Urinary bladder (tissue), 4 donors: ENCODE results near the gene ASB3. TPM values are rescaled to one million over a fixed set of nuclear protein-coding genes. Genes with fewer than 3 reads are reported as not detected.
"Not testable (repeated sequence)": the region's sequence is repeated elsewhere in the genome, so short reads cannot be mapped to it uniquely, and the experiment has no call there.

ENCODE experiments used
- DNase-seq: peaks from one replicate; pipeline ENCODE4 v3.0.0-alpha.2; 2015; ENCODE audit errors: extremely low spot score
- H3K27ac ChIP-seq: one replicate; pipeline ENCODE4 v1.5.1; 2013; ENCODE audit warnings: low read depth, mild to moderate bottlenecking, moderate library complexity
- H3K36me3 ChIP-seq: one replicate; pipeline ENCODE4 v1.6.1; 2013; ENCODE audit warnings: mild to moderate bottlenecking, moderate library complexity; ENCODE audit not compliant: insufficient read depth
- H3K4me1 ChIP-seq: one replicate; pipeline ENCODE4 v1.6.1; 2013; ENCODE audit warnings: mild to moderate bottlenecking, moderate library complexity; ENCODE audit not compliant: insufficient read depth
- H3K4me3 ChIP-seq: one replicate; pipeline ENCODE4 v1.5.1; 2013; ENCODE audit warnings: low read depth, low read length
- WGBS: extraction: QIAGEN DNeasy Blood & Tissue Kit; methylation state at CpG from one replicate; pipeline ENCODE4 v1.1.7; 2013; 5-methylcytosine and 5-hydroxymethylcytosine counted together
- polyA plus RNA-seq: library from polyadenylated mRNA; stranded (reverse); fragments of 200-250 nt; gene quantifications from one replicate; pipeline ENCODE4 v1.2.3, GENCODE V29; 2013
- total RNA-seq: library from RNA; depleted of rRNA; stranded (reverse); fragments of >200 nt; gene quantifications from one replicate; pipeline ENCODE4 v1.2.3, GENCODE V29; 2014
- donor health status: healthy with polysubstance abuse.
- donor health status: healthy.

ASB3 gene
- total and polyA plus RNA-seq, 2 donors, result 9.0 to 51.2 TPM

DNA sequence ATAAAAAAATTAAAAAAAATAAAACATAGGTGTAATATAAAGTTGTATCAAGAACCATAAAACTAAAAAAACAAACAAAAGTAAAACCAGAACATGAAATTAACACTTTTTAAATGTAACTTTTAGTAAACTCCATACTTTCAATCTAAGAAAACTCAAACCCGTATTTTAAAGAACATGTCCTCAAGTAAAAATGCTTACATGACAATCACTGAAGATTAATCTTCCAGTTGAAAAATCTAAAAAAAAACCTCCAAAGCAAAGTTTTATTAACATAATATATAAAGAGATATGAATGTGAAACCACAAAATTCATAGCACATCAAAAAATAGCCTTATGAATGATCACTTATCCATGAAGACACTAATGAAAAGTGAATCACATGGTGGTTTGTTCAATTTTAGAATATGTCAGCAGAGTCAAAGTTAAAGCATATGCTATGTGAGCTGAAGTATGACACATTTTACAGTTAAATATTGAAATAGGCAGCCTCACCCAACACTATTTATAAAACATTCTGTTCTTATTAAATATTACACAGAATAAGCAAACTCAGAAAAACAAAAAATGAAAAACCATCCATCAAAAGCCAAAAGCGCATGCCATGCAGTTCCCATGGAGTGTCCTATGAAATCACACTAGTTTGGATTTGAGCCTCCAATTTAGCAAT lies 42.2 kb downstream of the ASB3 start:
- DNase-seq, result no peak
- WGBS, result 94% methylated on average over 2 of the region's 2 CpGs
- Histone ChIP-seq H3K36me3 (no peaks in the 10 kb centered on the region), H3K4me3 (no peak overlapping the region), H3K4me1 (no peaks in the 10 kb centered on the region), H3K27ac (no peak overlapping the region)

DNA sequence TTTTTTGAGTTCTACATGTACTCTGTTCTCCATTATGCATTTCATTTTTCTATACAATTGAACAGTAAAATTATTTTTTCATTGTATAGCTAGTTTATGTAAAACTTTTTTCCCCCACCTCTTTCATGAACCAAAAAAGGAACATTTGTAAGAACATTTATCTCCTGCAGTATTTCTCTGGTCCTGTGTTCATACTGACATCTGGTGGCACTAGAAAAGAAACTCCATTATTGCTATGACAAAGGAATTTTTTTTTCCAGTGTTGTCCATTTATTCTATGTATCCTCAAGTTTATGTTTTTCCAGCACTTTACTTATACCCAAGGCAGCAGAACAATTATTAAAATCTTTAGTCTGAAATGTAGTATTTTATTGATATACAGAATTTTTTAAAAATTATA lies 46.6 kb downstream of the ASB3 start:
- Histone ChIP-seq H3K36me3 (no peaks in the 10 kb centered on the region), H3K4me3 (no peak overlapping the region), H3K4me1 (no peaks in the 10 kb centered on the region), H3K27ac (no peak overlapping the region)
- peak; percentile 2 for DNase-seq

DNA sequence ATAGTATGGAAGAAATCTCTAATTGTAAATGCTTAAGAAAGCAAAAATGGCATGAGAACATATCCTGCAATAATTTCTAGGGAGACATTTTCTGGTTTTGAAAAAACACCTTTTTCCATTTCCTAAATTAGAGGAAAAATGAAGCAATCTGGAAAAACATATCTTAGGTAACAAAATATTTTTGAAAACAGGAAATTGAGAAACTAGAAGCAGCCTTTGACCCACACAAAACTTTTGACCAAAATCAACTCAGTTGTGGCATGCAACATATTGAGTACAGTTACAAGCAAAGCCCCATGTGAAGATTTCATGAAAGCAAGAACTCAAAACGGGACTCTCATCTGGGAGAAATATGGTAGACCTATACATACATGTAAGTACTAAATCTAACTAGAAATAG lies 47.7 kb downstream of the ASB3 start:
- no peak for DNase-seq
- 89% methylated on average over 1 of the region's 1 CpG for WGBS
- Histone ChIP-seq H3K36me3 (no peaks in the 10 kb centered on the region), H3K4me3 (no peak overlapping the region), H3K4me1 (no peaks in the 10 kb centered on the region), H3K27ac (no peak overlapping the region)

- Histone ChIP-seq H3K4me3 (no peak overlapping the region), H3K4me1 (no peaks in the 10 kb centered on the region), H3K36me3 (no peaks in the 10 kb centered on the region), H3K27ac (no peak overlapping the region)
- 97% methylated on average over 5 of the region's 5 CpGs for WGBS
- DNase-seq, result no peak
Measured at GRCh38 chr2:53737091-53737490, 49.7 kb downstream of the ASB3 start.

GRCh38 chr2:53729143-53729762 lies 57.5 kb downstream of the ASB3 start:
- WGBS, result 78% methylated on average over 1 of the region's 1 CpG
- no peak for DNase-seq
- no peaks in the 10 kb centered on the region for H3K4me1 ChIP-seq
- H3K36me3 ChIP-seq, result no peaks in the 10 kb centered on the region
- H3K4me3 ChIP-seq, result no peak overlapping the region
- H3K27ac ChIP-seq, result no peak overlapping the region

DNA sequence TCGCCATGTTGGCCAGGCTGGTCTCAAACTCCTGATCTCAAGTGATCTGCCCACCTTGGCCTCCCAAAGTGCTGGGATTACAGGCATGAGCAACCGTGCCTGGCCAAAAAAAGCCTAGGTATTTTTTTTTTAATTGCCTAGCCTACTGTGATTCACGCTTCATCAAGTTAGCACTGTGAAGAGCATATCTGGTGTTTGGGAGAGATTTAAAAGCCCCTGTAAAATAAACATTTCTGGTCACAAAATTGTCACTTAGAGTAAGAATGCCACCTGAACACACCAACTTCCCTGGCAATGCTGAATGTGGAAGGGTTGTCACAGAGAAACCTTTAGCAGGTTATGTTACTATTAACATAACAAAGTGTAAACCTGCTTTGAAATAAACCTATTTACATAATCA lies 58.8 kb downstream of the ASB3 start:
- H3K27ac ChIP-seq, result no peak overlapping the region
- DNase-seq, result no peak
- no peak overlapping the region for H3K4me3 ChIP-seq
- H3K36me3 ChIP-seq, result no peaks in the 10 kb centered on the region
- WGBS, result 89% methylated on average over 3 of the region's 3 CpGs
- H3K4me1 ChIP-seq, result no peaks in the 10 kb centered on the region

- 93% methylated on average over 4 of the region's 4 CpGs for whole genome bisulfite sequencing
- no peak for DNase-seq
- Histone ChIP-seq H3K4me1 (no peaks in the 10 kb centered on the region), H3K27ac (no peak overlapping the region), H3K4me3 (no peak overlapping the region), H3K36me3 (no peaks in the 10 kb centered on the region)
Measured at GRCh38 chr2:53725662-53726061, 61.1 kb downstream of the ASB3 start.

- DNase-seq, result no peak
- WGBS, result 95% methylated on average over 2 of the region's 2 CpGs
Measured at GRCh38 chr2:53724536-53724935, 62.2 kb downstream of the ASB3 start.

DNA sequence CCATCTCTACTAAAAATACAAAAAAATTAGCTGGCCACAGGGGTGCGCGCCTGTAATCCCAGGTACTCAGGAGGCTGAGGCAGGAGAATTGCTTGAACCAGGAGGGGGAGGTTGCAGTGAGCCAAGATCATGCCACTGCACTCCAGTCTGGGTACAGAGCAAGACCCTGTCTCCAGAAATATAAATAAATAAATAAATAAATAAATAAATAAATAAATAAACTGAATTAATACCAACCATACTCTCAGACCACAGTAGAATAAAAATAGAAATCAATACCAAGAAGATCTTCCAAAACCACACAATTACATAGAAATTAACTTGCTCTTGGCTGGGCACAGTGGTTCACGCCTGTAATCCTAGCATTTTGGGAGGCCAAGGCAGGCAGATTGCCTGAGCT lies 65.8 kb downstream of the ASB3 start:
- not testable (repeated sequence) for H3K4me3 ChIP-seq, DNase-seq, H3K27ac ChIP-seq, H3K36me3 ChIP-seq, H3K4me1 ChIP-seq
- 99% methylated on average over 3 of the region's 3 CpGs for WGBS

More at GRCh38 chr2:53724536-53724935, 62.2 kb downstream of the ASB3 start:
- Histone ChIP-seq H3K4me3 (no peak overlapping the region), H3K36me3 (no peaks in the 10 kb centered on the region), H3K27ac (no peak overlapping the region), H3K4me1 (no peaks in the 10 kb centered on the region)

GRCh38 chr2:53715568-53715967 lies 71.2 kb downstream of the ASB3 start:
- Histone ChIP-seq H3K4me3 (no peak overlapping the region), H3K4me1 (no peaks in the 10 kb centered on the region), H3K36me3 (no peaks in the 10 kb centered on the region), H3K27ac (no peak overlapping the region)
- DNase-seq, result no peak

GRCh38 chr2:53711271-53711780 lies 75.4 kb downstream of the ASB3 start:
- H3K27ac ChIP-seq, result no peak overlapping the region
- WGBS, result 97% methylated on average over 7 of the region's 7 CpGs
- no peak overlapping the region for H3K4me3 ChIP-seq
- no peaks in the 10 kb centered on the region for H3K4me1 ChIP-seq
- no peaks in the 10 kb centered on the region for H3K36me3 ChIP-seq
- DNase-seq, result no peak

- Histone ChIP-seq H3K27ac (no peak overlapping the region), H3K36me3 (no peaks in the 10 kb centered on the region), H3K4me1 (no peaks in the 10 kb centered on the region), H3K4me3 (no peak overlapping the region)
- no peak for DNase-seq
Measured at GRCh38 chr2:53708988-53709387, 77.8 kb downstream of the ASB3 start.

GRCh38 chr2:53701221-53701620 lies 85.5 kb downstream of the ASB3 start:
- no peak for DNase-seq
- WGBS, result 98% methylated on average over 2 of the region's 2 CpGs
- Histone ChIP-seq H3K4me1 (no peaks in the 10 kb centered on the region), H3K36me3 (peaks cover 2% of the 10 kb centered on the region), H3K4me3 (no peak overlapping the region), H3K27ac (no peak overlapping the region)

GRCh38 chr2:53697686-53698085 lies 89.1 kb downstream of the ASB3 start:
- 100% methylated on average over 1 of the region's 1 CpG for WGBS
- Histone ChIP-seq H3K4me3 (no peak overlapping the region), H3K27ac (no peak overlapping the region), H3K4me1 (no peaks in the 10 kb centered on the region), H3K36me3 (peaks cover 2% of the 10 kb centered on the region)
- DNase-seq, result no peak
